A673 (cell line): ENCODE data around the gene MYO1H. TPM values are rescaled to one million over a fixed set of nuclear protein-coding genes. Genes with fewer than 3 reads are reported as not detected.

Source experiments
- BruUV-seq: library from RNA; stranded (reverse); fragments of 400-500 nt; replicated peaks from 2 replicates; lab custom pipeline; 2021; lab: Mats Ljungman, UMichigan
- CTCF ChIA-PET: fragments of 300-600 bp; sonication (Branson Sonifier 250); formaldehyde crosslinking; loops from one replicate; lab custom pipeline; 2022; ENCODE audit warnings: antibody characterized with exemption; lab: Charles Lee
- POLR2A ChIA-PET: fragments of 300-600 bp; sonication (Branson Sonifier 250); formaldehyde crosslinking; loops from one replicate; lab custom pipeline; 2022; ENCODE audit warnings: antibody characterized with exemption; ENCODE audit not compliant: low non-redundant PET; lab: Charles Lee
- DNase-seq: peaks from one replicate; pipeline ENCODE4 v3.0.0-alpha.2; 2015; ENCODE audit warnings: low spot score
- H3K27ac ChIP-seq: fragments of 200-600 bp; sonication (generic); 2 replicates; pipeline ENCODE4 v1.5.1; 2016; ENCODE audit warnings: mixed run types, low read depth, mild to moderate bottlenecking, mixed read lengths, antibody characterized with exemption, low read length; ENCODE audit not compliant: poor library complexity, severe bottlenecking
- H3K27me3 ChIP-seq: fragments of 200-600 bp; sonication (generic); replicated peaks from 2 replicates; pipeline ENCODE4 v1.6.1; 2017; ENCODE audit warnings: mixed run types, low read depth, mild to moderate bottlenecking, mixed read lengths, antibody characterized with exemption, low read length; ENCODE audit not compliant: insufficient read depth, poor library complexity
- H3K36me3 ChIP-seq: fragments of 200-600 bp; sonication (generic); 2 replicates; pipeline ENCODE4 v1.6.1; 2016; ENCODE audit warnings: mixed run types, mild to moderate bottlenecking, mixed read lengths, antibody characterized with exemption, low read length; ENCODE audit not compliant: insufficient read depth, poor library complexity, severe bottlenecking
- H3K4me1 ChIP-seq: fragments of 200-600 bp; sonication (generic); 2 replicates; pipeline ENCODE4 v1.6.1; 2017; ENCODE audit warnings: mixed run types, mild to moderate bottlenecking, mixed read lengths, antibody characterized with exemption, low read length; ENCODE audit not compliant: insufficient read depth, poor library complexity, severe bottlenecking
- H3K4me3 ChIP-seq: fragments of 200-600 bp; sonication (generic); 2 replicates; pipeline ENCODE4 v1.5.1; 2016; ENCODE audit warnings: low read depth, mixed run types, mild to moderate bottlenecking, mixed read lengths, low read length; ENCODE audit not compliant: poor library complexity, severe bottlenecking
- H3K9me3 ChIP-seq: fragments of 200-600 bp; sonication (generic); 2 replicates; pipeline ENCODE4 v1.6.1; 2016; ENCODE audit warnings: mixed run types, low read depth, mild to moderate bottlenecking, mixed read lengths, antibody characterized with exemption, low read length; ENCODE audit not compliant: poor library complexity, severe bottlenecking
- CTCF ChIP-seq: fragments of 300-800, 200-600 bp; sonication (generic); conservative IDR thresholded peaks from 2 replicates; pipeline ENCODE4 v1.5.1; 2017; ENCODE audit warnings: low read depth, mild to moderate bottlenecking, antibody characterized with exemption, low read length, moderate library complexity, mixed read lengths
- EZH2 ChIP-seq: fragments of 200-600 bp; sonication (generic); IDR thresholded peaks from 2 replicates; pipeline ENCODE4 v1.6.1; 2017; ENCODE audit warnings: borderline replicate concordance, low read depth, mild to moderate bottlenecking, mixed read lengths, antibody characterized with exemption, low read length; ENCODE audit not compliant: poor library complexity, severe bottlenecking
- intact Hi-C: fragments of 100-400 bp; cut with micrococcal nuclease; formaldehyde crosslinking; loops from one replicate; pipeline ENCODE4 v1.10.0; 2022; ENCODE audit not compliant: unreplicated experiment
- total RNA-seq: library from RNA; stranded (reverse); gene quantifications from 2 replicates; pipeline ENCODE4 v1.2.3, GENCODE V29; 2021

Gene MYO1H
- total RNA-seq, 1 experiment from 2014 or later, result not detected

GRCh38 chr12:109358154-109358869 is 10.6 kb downstream of the MYO1H start:
- intact Hi-C loops, result no loop called here
- BruUV-seq, result no TSS peak
- H3K36me3 ChIP-seq, result no peaks in the 10 kb centered on the region
- no peak for DNase-seq
- TF ChIP-seq EZH2 (no peak), CTCF (no peak)
- no peak overlapping the region for H3K27ac ChIP-seq
- no peaks in the 10 kb centered on the region for H3K9me3 ChIP-seq
- ChIA-PET POLR2A (no interaction called here), CTCF (no interaction called here)
- H3K4me1 ChIP-seq, result no peaks in the 10 kb centered on the region
- no peak overlapping the region for H3K4me3 ChIP-seq
- peaks cover 66% of the 10 kb centered on the region for H3K27me3 ChIP-seq

GRCh38 chr12:109359131-109359690 is 11.5 kb downstream of the MYO1H start:
- no peak for DNase-seq
- POLR2A ChIA-PET, result no interaction called here
- intact Hi-C loops, result no loop called here
- Histone ChIP-seq H3K27me3 (peaks cover 66% of the 10 kb centered on the region), H3K4me3 (no peak overlapping the region), H3K4me1 (no peaks in the 10 kb centered on the region), H3K9me3 (no peaks in the 10 kb centered on the region), H3K36me3 (no peaks in the 10 kb centered on the region), H3K27ac (no peak overlapping the region)
- BruUV-seq, result no TSS peak
- CTCF ChIA-PET, result no interaction called here
- TF ChIP-seq CTCF (no peak), EZH2 (no peak)

- DNase-seq, result no peak
- intact Hi-C loops, result no loop called here
- H3K4me1 ChIP-seq, result no peaks in the 10 kb centered on the region
- H3K4me3 ChIP-seq, result no peak overlapping the region
- TF ChIP-seq CTCF, result no peak
- no peak for TF ChIP-seq EZH2
- CTCF ChIA-PET, result no interaction called here
- H3K36me3 ChIP-seq, result no peaks in the 10 kb centered on the region
- peaks cover 38% of the 10 kb centered on the region for H3K27me3 ChIP-seq
- no TSS peak for BruUV-seq
- no peak overlapping the region for H3K27ac ChIP-seq
- H3K9me3 ChIP-seq, result no peaks in the 10 kb centered on the region
- POLR2A ChIA-PET, result no interaction called here
These were observed 22.1 kb downstream of the MYO1H start for GRCh38 chr12:109369831-109370230.
